ENCODE data around the gene RNF114. TPM values are rescaled to one million over a fixed set of nuclear protein-coding genes. Genes with fewer than 3 reads are reported as not detected.
A peak's percentile ranks its signal among the peaks of the same experiment; 100 is the strongest.
"Not testable (repeated sequence)": the region's sequence is repeated elsewhere in the genome, so short reads cannot be mapped to it uniquely, and the experiment has no call there.

Gene RNF114
- total RNA-seq, 1 donor from 2014 or later = 35.0 TPM

GRCh38 chr20:49891476-49892110 lies 44.6 kb upstream of the RNF114 start:
- Histone ChIP-seq H3K27me3 (ENCODE audit: control insufficient read depth in 3 of 3, insufficient read depth in 3 of 3, low read length in 3 of 3) (no peaks in the 10 kb centered on the region), H3K9me3 (ENCODE audit: control insufficient read depth in 3 of 3, low read length in 3 of 3) (no peaks in the 10 kb centered on the region), H3K27ac (ENCODE audit: low read depth, low read length) (no peak overlapping the region), H3K9ac (ENCODE audit: low read depth in 1 of 3, low read length in 3 of 3) (no peak overlapping the region), H3K4me3 (ENCODE audit: low read length in 3 of 3) (no peak overlapping the region), H3K4me1 (ENCODE audit: control insufficient read depth in 3 of 3, insufficient read depth in 3 of 3, low read length in 3 of 3) (peaks cover 27 to 43% (median 39%) of the 10 kb centered on the region in 3 donors), H3K36me3 (ENCODE audit: control insufficient read depth in 3 of 3, insufficient read depth in 3 of 3, low read length in 3 of 3) (peaks cover 8 to 20% (median 10%) of the 10 kb centered on the region in 3 donors)

- H3K4me3 ChIP-seq (ENCODE audit: low read length in 3 of 3) = no peak overlapping the region
- peak overlapping the region in 2 of 3 donors; percentile 60 to 68 for H3K9ac ChIP-seq (ENCODE audit: low read depth in 1 of 3, low read length in 3 of 3)
- no peaks in the 10 kb centered on the region for H3K9me3 ChIP-seq (ENCODE audit: control insufficient read depth in 3 of 3, low read length in 3 of 3)
- H3K27ac ChIP-seq (ENCODE audit: low read depth, low read length) = no peak overlapping the region
- H3K4me1 ChIP-seq (ENCODE audit: control insufficient read depth in 3 of 3, insufficient read depth in 3 of 3, low read length in 3 of 3) = peaks cover 25 to 38% (median 35%) of the 10 kb centered on the region in 3 donors
- H3K27me3 ChIP-seq (ENCODE audit: control insufficient read depth in 3 of 3, insufficient read depth in 3 of 3, low read length in 3 of 3) = no peaks in the 10 kb centered on the region
- peaks cover 7 to 15% (median 10%) of the 10 kb centered on the region in 3 donors for H3K36me3 ChIP-seq (ENCODE audit: control insufficient read depth in 3 of 3, insufficient read depth in 3 of 3, low read length in 3 of 3)
These were observed 43.9 kb upstream of the RNF114 start for GRCh38 chr20:49892260-49892659.

- Histone ChIP-seq H3K36me3 (ENCODE audit: control insufficient read depth in 3 of 3, insufficient read depth in 3 of 3, low read length in 3 of 3) (peaks cover 7 to 10% (median 9%) of the 10 kb centered on the region in 3 donors), H3K4me1 (ENCODE audit: control insufficient read depth in 3 of 3, insufficient read depth in 3 of 3, low read length in 3 of 3) (peaks cover 19 to 32% (median 30%) of the 10 kb centered on the region in 3 donors), H3K4me3 (ENCODE audit: low read length in 3 of 3) (peak overlapping the region in 2 of 3 donors; percentile 22 to 34), H3K9me3 (ENCODE audit: control insufficient read depth in 3 of 3, low read length in 3 of 3) (no peaks in the 10 kb centered on the region), H3K27me3 (ENCODE audit: control insufficient read depth in 3 of 3, insufficient read depth in 3 of 3, low read length in 3 of 3) (no peaks in the 10 kb centered on the region), H3K27ac (ENCODE audit: low read depth, low read length) (peak overlapping the region; percentile 16), H3K9ac (ENCODE audit: low read depth in 1 of 3, low read length in 3 of 3) (peak overlapping the region; percentile 43 to 68 (median 60))
These were observed 43.4 kb upstream of the RNF114 start for GRCh38 chr20:49892817-49893216.

- H3K9ac ChIP-seq (ENCODE audit: low read depth in 1 of 3, low read length in 3 of 3) = peak overlapping the region; percentile 1 to 68 (median 60)
- no peaks in the 10 kb centered on the region for H3K9me3 ChIP-seq (ENCODE audit: control insufficient read depth in 3 of 3, low read length in 3 of 3)
- peaks cover 7 to 9% (median 7%) of the 10 kb centered on the region in 3 donors for H3K36me3 ChIP-seq (ENCODE audit: control insufficient read depth in 3 of 3, insufficient read depth in 3 of 3, low read length in 3 of 3)
- H3K27ac ChIP-seq (ENCODE audit: low read depth, low read length) = no peak overlapping the region
- peak overlapping the region in 2 of 3 donors; percentile 22 to 34 for H3K4me3 ChIP-seq (ENCODE audit: low read length in 3 of 3)
- H3K4me1 ChIP-seq (ENCODE audit: control insufficient read depth in 3 of 3, insufficient read depth in 3 of 3, low read length in 3 of 3) = peaks cover 14 to 26% (median 24%) of the 10 kb centered on the region in 3 donors
- H3K27me3 ChIP-seq (ENCODE audit: control insufficient read depth in 3 of 3, insufficient read depth in 3 of 3, low read length in 3 of 3) = no peaks in the 10 kb centered on the region
These were observed 42.7 kb upstream of the RNF114 start for GRCh38 chr20:49893242-49894072.

- Histone ChIP-seq H3K9ac (ENCODE audit: low read depth in 1 of 3, low read length in 3 of 3) (no peak overlapping the region), H3K36me3 (ENCODE audit: control insufficient read depth in 3 of 3, insufficient read depth in 3 of 3, low read length in 3 of 3) (peaks cover 1 to 5% (median 3%) of the 10 kb centered on the region in 3 donors), H3K27me3 (ENCODE audit: control insufficient read depth in 3 of 3, insufficient read depth in 3 of 3, low read length in 3 of 3) (no peaks in the 10 kb centered on the region), H3K27ac (ENCODE audit: low read depth, low read length) (no peak overlapping the region), H3K4me1 (ENCODE audit: control insufficient read depth in 3 of 3, insufficient read depth in 3 of 3, low read length in 3 of 3) (peaks cover 10 to 20% (median 19%) of the 10 kb centered on the region in 3 donors), H3K4me3 (ENCODE audit: low read length in 3 of 3) (no peak overlapping the region), H3K9me3 (ENCODE audit: control insufficient read depth in 3 of 3, low read length in 3 of 3) (no peaks in the 10 kb centered on the region)
These were observed 42.1 kb upstream of the RNF114 start for GRCh38 chr20:49894073-49894470.

GRCh38 chr20:49895474-49896093 lies 40.6 kb upstream of the RNF114 start:
- not testable (repeated sequence) for H3K36me3 ChIP-seq (ENCODE audit: control insufficient read depth in 3 of 3, insufficient read depth in 3 of 3, low read length in 3 of 3); H3K9ac ChIP-seq (ENCODE audit: low read depth in 1 of 3, low read length in 3 of 3); H3K27me3 ChIP-seq (ENCODE audit: control insufficient read depth in 3 of 3, insufficient read depth in 3 of 3, low read length in 3 of 3); H3K4me3 ChIP-seq (ENCODE audit: low read length in 3 of 3); H3K9me3 ChIP-seq (ENCODE audit: control insufficient read depth in 3 of 3, low read length in 3 of 3); H3K27ac ChIP-seq (ENCODE audit: low read depth, low read length)
- H3K4me1 ChIP-seq (ENCODE audit: control insufficient read depth in 3 of 3, insufficient read depth in 3 of 3, low read length in 3 of 3) = peaks cover 10 to 17% (median 16%) of the 10 kb centered on the region in 3 donors

- Histone ChIP-seq H3K9ac (ENCODE audit: low read depth in 1 of 3, low read length in 3 of 3) (no peak overlapping the region), H3K4me1 (ENCODE audit: control insufficient read depth in 3 of 3, insufficient read depth in 3 of 3, low read length in 3 of 3) (peaks cover 10 to 20% (median 19%) of the 10 kb centered on the region in 3 donors), H3K9me3 (ENCODE audit: control insufficient read depth in 3 of 3, low read length in 3 of 3) (no peaks in the 10 kb centered on the region), H3K27me3 (ENCODE audit: control insufficient read depth in 3 of 3, insufficient read depth in 3 of 3, low read length in 3 of 3) (no peaks in the 10 kb centered on the region), H3K4me3 (ENCODE audit: low read length in 3 of 3) (no peak overlapping the region), H3K27ac (ENCODE audit: low read depth, low read length) (no peak overlapping the region), H3K36me3 (ENCODE audit: control insufficient read depth in 3 of 3, insufficient read depth in 3 of 3, low read length in 3 of 3) (no peaks in the 10 kb centered on the region)
These were observed 40.0 kb upstream of the RNF114 start for GRCh38 chr20:49896204-49896603.

GRCh38 chr20:49899541-49900383 lies 36.4 kb upstream of the RNF114 start:
- no peak overlapping the region for H3K9ac ChIP-seq (ENCODE audit: low read depth in 1 of 3, low read length in 3 of 3)
- no peak overlapping the region for H3K27ac ChIP-seq (ENCODE audit: low read depth, low read length)
- H3K4me1 ChIP-seq (ENCODE audit: control insufficient read depth in 3 of 3, insufficient read depth in 3 of 3, low read length in 3 of 3) = peaks cover 0 to 10% (median 9%) of the 10 kb centered on the region in 3 donors
- H3K9me3 ChIP-seq (ENCODE audit: control insufficient read depth in 3 of 3, low read length in 3 of 3) = no peaks in the 10 kb centered on the region
- H3K36me3 ChIP-seq (ENCODE audit: control insufficient read depth in 3 of 3, insufficient read depth in 3 of 3, low read length in 3 of 3) = peaks cover 4 to 10% (median 9%) of the 10 kb centered on the region in 3 donors
- H3K4me3 ChIP-seq (ENCODE audit: low read length in 3 of 3) = no peak overlapping the region
- no peaks in the 10 kb centered on the region for H3K27me3 ChIP-seq (ENCODE audit: control insufficient read depth in 3 of 3, insufficient read depth in 3 of 3, low read length in 3 of 3)

GRCh38 chr20:49901588-49901987 lies 34.6 kb upstream of the RNF114 start:
- Histone ChIP-seq H3K9ac (ENCODE audit: low read depth in 1 of 3, low read length in 3 of 3) (peak overlapping the region in 1 of 3 donors; percentile 40), H3K4me1 (ENCODE audit: control insufficient read depth in 3 of 3, insufficient read depth in 3 of 3, low read length in 3 of 3) (peaks cover 0 to 10% (median 9%) of the 10 kb centered on the region in 3 donors), H3K27me3 (ENCODE audit: control insufficient read depth in 3 of 3, insufficient read depth in 3 of 3, low read length in 3 of 3) (no peaks in the 10 kb centered on the region), H3K4me3 (ENCODE audit: low read length in 3 of 3) (no peak overlapping the region), H3K9me3 (ENCODE audit: control insufficient read depth in 3 of 3, low read length in 3 of 3) (no peaks in the 10 kb centered on the region), H3K27ac (ENCODE audit: low read depth, low read length) (no peak overlapping the region), H3K36me3 (ENCODE audit: control insufficient read depth in 3 of 3, insufficient read depth in 3 of 3, low read length in 3 of 3) (peaks cover 22 to 25% (median 23%) of the 10 kb centered on the region in 3 donors)

All from skeletal muscle tissue (tissue), 4 donors.